Ishikawa (cell line): ENCODE measurements around the gene TBC1D9.
A peak's percentile ranks its signal among the peaks of the same experiment; 100 is the strongest.

Source experiments
- CEBPB ChIP-seq: IDR thresholded peaks from 2 replicates; pipeline ENCODE4 v1.6.1; 2012
- CREB1 ChIP-seq: IDR thresholded peaks from 2 replicates; pipeline ENCODE4 v1.6.1; 2012; ENCODE audit warnings: low read depth
- EGR1 ChIP-seq: IDR thresholded peaks from 2 replicates; pipeline ENCODE4 v1.6.1; 2012
- EP300 ChIP-seq: IDR thresholded peaks from 2 replicates; pipeline ENCODE4 v1.6.1; 2012; ENCODE audit warnings: borderline replicate concordance
- FOXM1 ChIP-seq: IDR thresholded peaks from 2 replicates; pipeline ENCODE4 v1.6.1; 2012; ENCODE audit warnings: low read depth, borderline replicate concordance
- MAX ChIP-seq: IDR thresholded peaks from 2 replicates; pipeline ENCODE4 v1.6.1; 2012
- NFIC ChIP-seq: IDR thresholded peaks from 2 replicates; pipeline ENCODE4 v1.6.1; 2012
- RAD21 ChIP-seq: IDR thresholded peaks from 2 replicates; pipeline ENCODE4 v1.6.1; 2012; ENCODE audit warnings: low read depth
- REST ChIP-seq: IDR thresholded peaks from 2 replicates; pipeline ENCODE4 v1.6.1; 2012; ENCODE audit warnings: low read depth, mild to moderate bottlenecking
- TAF1 ChIP-seq: IDR thresholded peaks from 2 replicates; pipeline ENCODE4 v1.6.1; 2012; ENCODE audit warnings: low read depth, mild to moderate bottlenecking
- TCF12 ChIP-seq: IDR thresholded peaks from 2 replicates; pipeline ENCODE4 v1.6.1; 2012; ENCODE audit warnings: low read depth
- TEAD4 ChIP-seq: IDR thresholded peaks from 2 replicates; pipeline ENCODE4 v1.6.1; 2012
- USF1 ChIP-seq: IDR thresholded peaks from 2 replicates; pipeline ENCODE4 v1.6.1; 2012
- YY1 ChIP-seq: IDR thresholded peaks from 2 replicates; pipeline ENCODE4 v1.6.1; 2012; ENCODE audit warnings: low read depth
- ZBTB7A ChIP-seq: IDR thresholded peaks from 2 replicates; pipeline ENCODE4 v1.6.1; 2012; ENCODE audit warnings: low read depth

TBC1D9 gene

GRCh38 chr4:140609548-140610425 lies 146.4 kb downstream of the TBC1D9 start:
- TF ChIP-seq YY1 (0 out of 2 replicates have a peak, but pooled peaks have one; percentile 28), RAD21 (peak; percentile 67), USF1 (no peak)

- TF ChIP-seq TCF12 (no peak), NFIC (no peak), RAD21 (peak; percentile 8; the same call in 1 of the 2 replicates)
Observed at GRCh38 chr4:140607852-140608251, 148.3 kb downstream of the TBC1D9 start.

- TF ChIP-seq NFIC = no peak
- no peak for TF ChIP-seq MAX
- TF ChIP-seq TCF12 = no peak
- no peak for TF ChIP-seq RAD21
- TF ChIP-seq EP300 = no peak
- no peak for TF ChIP-seq EGR1
- TF ChIP-seq CEBPB = no peak
- TF ChIP-seq FOXM1 = no peak
- no peak for TF ChIP-seq TEAD4
- TF ChIP-seq REST = no peak
- no peak for TF ChIP-seq ZBTB7A
- TF ChIP-seq YY1 = no peak
- TF ChIP-seq CREB1 = no peak
- TF ChIP-seq USF1 = no peak
- TF ChIP-seq TAF1 = no peak
Observed at GRCh38 chr4:140604544-140604943, 151.6 kb downstream of the TBC1D9 start.

- no peak for TF ChIP-seq CREB1
Observed at GRCh38 chr4:140603286-140603685, 152.9 kb downstream of the TBC1D9 start.

- TF ChIP-seq USF1 = no peak
- no peak for TF ChIP-seq CEBPB
- TF ChIP-seq TAF1 = no peak
Observed at GRCh38 chr4:140602714-140603113, 153.5 kb downstream of the TBC1D9 start.

GRCh38 chr4:140600408-140600807 lies 155.8 kb downstream of the TBC1D9 start:
- TF ChIP-seq CEBPB (no peak), USF1 (no peak), TCF12 (no peak), ZBTB7A (no peak)

- no peak for TF ChIP-seq ZBTB7A
- TF ChIP-seq TCF12 = no peak
- TF ChIP-seq RAD21 = peak; percentile 86
Observed at GRCh38 chr4:140595065-140595464, 161.1 kb downstream of the TBC1D9 start.

GRCh38 chr4:140584439-140584838 lies 171.7 kb downstream of the TBC1D9 start:
- TF ChIP-seq CREB1 = no peak
- TF ChIP-seq MAX = no peak
- no peak for TF ChIP-seq FOXM1
- no peak for TF ChIP-seq EGR1
- no peak for TF ChIP-seq RAD21
- no peak for TF ChIP-seq REST
- TF ChIP-seq YY1 = no peak
- no peak for TF ChIP-seq TCF12
- no peak for TF ChIP-seq TAF1
- TF ChIP-seq USF1 = no peak
- no peak for TF ChIP-seq NFIC
- TF ChIP-seq EP300 = no peak
- TF ChIP-seq CEBPB = no peak
